Inflammatory macrophage treated with lipopolysaccharide for 1 hour (primary cell): ENCODE results near the gene YEATS4.

Experiments used
- DNase-seq, 2 donors: peaks; one replicate each; pipeline ENCODE4 v3.0.0-alpha.2; 2020 to 2022

YEATS4 gene

DNA sequence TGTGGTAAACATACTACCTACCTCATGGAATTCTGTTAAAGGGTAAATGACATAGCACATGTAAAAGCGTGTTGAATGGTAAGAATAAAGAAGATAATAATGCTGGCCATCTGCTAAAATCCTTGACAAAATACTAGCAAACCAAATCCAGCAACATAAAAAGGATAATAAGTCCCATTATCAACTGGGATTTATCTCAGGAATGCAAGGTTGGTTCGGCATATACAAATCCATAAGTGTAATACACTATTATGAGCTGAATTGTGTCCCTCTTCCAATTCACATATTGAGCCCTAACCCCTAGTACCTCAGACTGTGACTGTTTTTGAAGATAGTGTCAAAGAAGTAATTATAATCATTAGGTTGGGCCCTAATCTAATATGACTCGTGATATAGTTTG, 37.4 kb downstream of the YEATS4 start:
- no peak for DNase-seq

- no peak for DNase-seq
Observed at GRCh38 chr12:69397978-69398377, 38.4 kb downstream of the YEATS4 start.

DNA sequence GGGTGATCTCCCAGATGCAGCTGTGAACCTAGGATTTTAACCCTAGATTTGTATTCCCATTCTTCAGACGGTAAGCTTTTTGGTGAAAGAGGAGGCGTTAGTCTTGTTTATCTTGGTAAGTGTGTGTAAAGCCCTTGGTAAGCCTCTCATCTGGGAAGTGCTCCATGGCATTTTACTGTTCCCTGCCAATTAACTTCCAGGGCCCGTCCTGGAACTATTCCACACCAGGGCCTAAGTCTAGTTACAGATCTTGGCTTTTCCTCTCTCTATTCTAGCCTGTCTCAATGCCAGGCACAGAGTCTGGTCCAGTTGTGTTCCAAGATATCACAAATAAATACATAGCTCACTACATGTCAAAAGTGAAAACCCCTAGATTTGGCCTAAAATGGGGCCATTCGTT, 42.4 kb downstream of the YEATS4 start:
- no peak for DNase-seq

- DNase-seq: no peak
Observed at GRCh38 chr12:69404851-69405565, 45.5 kb downstream of the YEATS4 start.

DNA sequence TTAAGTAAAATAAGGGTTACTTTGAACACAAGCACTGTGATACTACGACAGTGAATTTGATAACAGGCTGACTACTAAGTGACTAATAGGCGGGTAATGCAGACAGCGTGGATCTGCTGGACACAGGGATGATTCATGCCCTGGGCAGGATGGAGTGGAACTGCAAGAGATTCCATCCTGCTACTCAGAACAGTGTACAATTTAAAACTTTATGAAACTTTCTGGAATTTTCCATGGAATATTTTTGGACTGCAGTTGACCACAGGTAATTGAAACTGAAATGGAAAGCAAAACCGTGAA, 46.0 kb downstream of the YEATS4 start:
- DNase-seq: no peak

DNA sequence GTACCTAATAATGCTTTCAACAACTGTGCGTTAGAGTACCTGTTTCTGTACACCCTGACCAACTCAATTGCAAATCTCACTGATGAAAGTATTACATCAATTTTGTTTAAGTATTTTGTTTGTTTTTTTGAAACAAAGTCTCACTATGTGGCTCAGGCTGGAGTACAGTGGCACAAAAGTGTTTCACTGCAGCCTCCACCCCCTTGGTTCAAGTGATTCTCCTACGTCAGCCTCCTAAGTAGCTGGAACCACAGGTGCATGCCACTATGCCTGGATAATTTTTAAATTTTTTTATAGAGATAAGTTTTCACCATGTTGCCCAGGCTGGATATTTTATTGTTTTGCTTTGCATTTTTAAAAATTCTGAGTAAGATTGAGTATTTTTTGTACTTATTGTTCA, 46.7 kb downstream of the YEATS4 start:
- DNase-seq: no peak

DNA sequence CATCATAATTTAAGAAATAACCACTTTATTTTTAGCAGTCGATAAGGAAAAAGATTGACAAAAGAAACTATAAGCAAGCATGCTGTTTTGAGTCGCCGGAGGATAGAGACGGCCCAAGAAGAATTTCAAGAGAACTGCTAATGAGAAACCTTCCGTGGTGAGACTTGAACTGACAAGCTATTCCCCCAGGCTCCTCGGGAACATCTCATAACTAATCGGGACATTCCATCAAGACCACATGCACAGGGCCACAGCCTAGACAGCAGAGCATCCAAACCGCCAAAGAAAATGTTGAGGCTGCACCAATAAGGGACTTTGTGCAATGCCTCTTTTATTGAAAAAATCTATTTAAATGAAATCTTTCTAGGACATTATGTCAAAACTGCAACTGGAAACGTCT, 51.0 kb downstream of the YEATS4 start:
- DNase-seq: no peak

- no peak for DNase-seq
Observed at GRCh38 chr12:69412655-69413054, 53.1 kb downstream of the YEATS4 start.

- DNase-seq: peak; percentile 2 to 14
Observed at GRCh38 chr12:69415471-69416275, 56.1 kb downstream of the YEATS4 start.

DNA sequence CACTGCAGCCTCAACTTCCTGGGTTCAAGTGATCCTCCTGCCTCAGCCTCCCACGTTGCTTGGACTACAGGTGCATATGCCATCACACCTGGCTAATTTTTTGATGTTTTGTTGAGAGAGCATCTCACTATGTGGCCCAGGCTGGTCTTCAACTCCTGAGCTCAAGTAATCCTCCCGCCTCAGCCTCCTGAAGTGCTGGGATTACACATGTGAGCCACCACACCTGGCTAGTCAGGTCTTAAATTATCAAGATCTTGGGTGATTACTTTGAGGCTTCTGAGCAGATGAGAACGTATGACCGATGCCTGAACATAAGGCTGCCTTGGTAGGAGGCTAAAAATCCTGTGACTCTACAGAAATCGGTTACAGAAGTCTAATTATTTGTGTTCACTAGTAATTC, 57.7 kb downstream of the YEATS4 start:
- DNase-seq: no peak

- DNase-seq: no peak
Observed at GRCh38 chr12:69417741-69418167, 58.2 kb downstream of the YEATS4 start.

DNA sequence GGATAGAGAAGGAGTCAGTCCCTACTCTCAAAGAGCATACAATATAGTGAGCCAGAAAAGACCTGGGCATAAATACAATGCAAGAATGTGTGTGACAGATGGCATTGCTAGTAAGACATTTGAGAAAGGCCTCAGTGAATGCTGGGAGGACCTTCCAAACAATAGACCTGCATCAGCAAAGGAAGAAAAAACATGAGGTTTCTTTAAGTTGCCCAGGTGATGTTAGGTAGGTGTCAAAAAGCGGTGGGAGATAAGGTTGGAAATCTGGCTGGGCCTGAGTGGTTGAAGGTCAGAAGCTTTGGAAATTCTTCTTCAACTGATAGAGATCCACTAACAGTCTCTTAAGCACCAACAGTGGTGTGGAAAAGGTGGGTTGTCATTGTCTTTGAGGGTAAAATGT, 60.2 kb downstream of the YEATS4 start:
- no peak for DNase-seq

DNA sequence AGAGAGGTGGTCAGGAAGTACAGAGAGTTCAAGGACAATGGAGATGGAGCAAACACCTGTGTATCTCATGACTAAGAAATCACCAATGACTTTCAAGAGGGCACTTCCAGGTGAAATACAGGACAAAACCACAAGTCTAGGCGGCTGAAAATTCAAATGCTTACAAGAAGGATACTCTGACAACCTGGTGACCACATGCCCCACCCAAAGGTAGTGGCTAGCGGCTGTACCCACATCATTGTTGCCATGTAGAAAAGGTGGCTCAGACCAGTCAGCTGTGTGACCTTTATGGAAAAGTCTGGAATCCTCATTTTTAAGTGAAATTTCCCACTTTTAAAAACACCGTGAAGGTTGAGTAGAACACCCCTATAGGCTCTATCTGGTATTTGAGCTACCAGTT, 62.0 kb downstream of the YEATS4 start:
- DNase-seq: no peak

GRCh38 chr12:69423037-69423905, 63.7 kb downstream of the YEATS4 start:
- DNase-seq: no peak

DNA sequence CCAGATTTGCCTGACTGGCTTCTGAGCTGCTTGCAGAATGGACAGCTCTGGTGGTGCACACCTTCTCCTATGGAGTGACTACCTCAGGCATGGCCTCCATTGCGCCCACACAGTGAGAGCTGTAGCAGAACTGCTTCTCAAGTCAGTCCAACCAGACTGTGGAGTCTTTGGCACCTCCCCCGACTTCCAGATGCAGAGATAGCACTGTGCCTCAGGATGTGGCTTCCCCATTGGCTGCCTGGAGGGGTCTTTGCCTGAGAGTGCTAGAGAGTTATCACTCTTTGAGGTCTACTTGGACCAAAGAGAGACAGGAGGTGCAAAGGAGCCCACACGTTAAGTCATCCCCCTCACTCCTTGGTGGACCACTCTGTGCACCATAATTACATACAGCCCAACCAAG, 65.9 kb downstream of the YEATS4 start:
- DNase-seq: no peak

DNA sequence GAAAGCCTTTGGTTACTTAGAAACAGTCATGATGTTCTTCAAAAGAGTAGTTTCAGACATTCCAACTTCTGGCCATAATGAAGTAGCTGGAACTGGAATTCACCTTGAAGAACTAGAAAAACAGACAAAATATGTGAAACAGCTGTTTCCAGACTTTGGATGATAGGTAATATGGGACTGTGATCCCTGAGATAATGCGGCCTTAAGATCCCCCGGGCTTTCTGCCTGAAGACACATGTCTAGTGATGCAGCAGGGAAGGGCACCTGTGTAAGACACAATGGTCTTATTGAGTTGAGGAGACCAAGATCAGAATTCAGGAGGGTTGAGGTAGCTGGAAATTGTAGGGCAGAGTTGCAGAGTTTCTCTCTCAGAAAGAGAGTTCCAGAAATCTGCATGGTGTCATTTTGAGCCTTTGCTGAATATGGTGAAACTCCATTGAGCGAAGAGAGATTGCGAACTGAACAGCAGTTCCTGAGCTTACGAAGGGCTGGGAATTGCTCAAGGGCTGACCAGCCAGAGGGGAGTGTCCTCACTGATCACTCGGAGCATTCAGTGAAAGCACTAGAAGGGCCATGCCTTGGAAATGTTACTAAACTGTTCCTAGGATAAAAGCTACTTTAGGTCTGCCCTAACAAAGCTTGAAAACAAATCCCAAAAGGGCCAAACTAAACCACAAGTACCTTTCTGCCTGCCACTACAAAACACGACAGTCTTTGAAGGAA, 69.0 kb downstream of the YEATS4 start:
- DNase-seq: no peak

DNA sequence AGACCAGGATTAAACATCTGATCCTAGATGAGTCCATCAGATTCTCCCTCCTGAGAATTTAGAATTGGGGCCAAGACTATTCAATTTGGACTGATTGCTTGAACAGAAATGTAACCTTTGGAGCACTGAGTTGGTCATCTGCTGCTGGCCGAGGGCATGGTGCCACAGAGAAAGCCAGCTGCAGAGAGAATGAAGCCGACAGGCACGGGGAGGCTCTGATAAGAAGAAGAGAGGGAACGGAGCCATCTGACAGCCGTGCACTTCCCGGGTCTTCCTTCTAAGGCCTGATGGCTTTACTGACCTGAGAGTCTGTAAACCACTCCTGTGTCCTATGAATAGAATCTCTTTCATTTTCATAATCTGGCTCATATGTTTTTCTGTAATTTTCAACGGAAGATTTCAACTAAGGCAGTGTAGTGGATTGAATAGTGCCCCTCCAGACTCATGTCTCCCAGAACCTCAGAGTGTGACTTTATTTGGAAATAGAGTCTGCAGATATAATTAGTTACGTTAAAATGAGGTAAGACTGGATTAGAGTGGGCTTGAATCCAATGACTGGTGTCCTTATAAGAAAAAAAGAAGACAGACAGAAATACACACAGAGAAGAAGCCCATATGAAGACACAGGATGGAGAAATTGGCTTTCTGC, 71.5 kb downstream of the YEATS4 start:
- DNase-seq: no peak

DNA sequence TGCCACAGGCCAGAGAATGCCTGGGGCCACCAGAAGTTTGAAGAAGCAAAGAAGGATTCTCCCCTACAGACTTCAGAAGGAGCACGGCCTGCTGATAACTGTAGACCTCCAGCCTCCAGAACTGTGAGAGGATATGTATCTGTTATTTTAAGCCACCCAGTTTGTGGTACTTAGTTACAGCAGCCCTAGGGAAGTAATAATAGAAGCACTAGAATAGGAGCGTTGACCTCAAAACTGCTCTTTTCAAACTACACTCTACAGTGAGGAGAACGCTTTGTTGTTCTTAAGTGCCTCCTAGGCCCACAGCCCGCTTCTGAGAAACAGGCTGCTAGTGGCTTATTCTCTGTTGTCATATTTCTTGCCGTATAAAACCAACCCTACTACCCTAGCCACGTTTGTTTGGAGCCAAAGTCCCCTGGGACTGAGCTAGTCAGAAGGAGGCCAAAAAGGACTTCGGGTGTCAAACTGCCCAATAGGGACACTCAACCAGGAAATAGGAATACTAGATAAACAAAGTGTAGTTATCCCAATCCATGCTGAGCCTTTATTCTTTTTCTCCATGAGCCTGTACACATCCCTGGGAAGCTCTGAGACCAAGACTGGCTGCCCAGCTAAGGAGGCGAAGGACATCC, 72.2 kb downstream of the YEATS4 start:
- DNase-seq: no peak

GRCh38 chr12:69433653-69434052, 74.1 kb downstream of the YEATS4 start:
- no peak for DNase-seq

- no peak for DNase-seq
Observed at GRCh38 chr12:69435644-69436043, 76.1 kb downstream of the YEATS4 start.

DNA sequence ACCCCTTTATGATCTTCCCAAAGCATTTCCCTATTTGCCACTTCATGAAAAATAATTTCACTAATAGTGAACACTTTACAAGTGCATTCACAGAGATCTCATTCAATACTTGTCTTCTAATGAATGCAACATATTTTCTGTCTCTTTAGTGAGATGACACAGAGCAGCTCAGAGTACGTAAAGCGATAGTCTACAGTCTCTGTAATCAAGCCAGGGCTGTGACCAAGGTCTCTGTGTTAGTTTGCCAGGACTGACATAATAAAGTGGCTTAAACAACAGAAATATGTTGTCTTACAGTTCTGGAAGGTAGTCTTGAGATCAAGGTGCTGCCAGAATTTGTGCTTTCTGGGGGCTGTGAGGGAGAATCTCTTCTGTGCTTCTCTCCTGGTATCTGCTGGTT, 77.5 kb downstream of the YEATS4 start:
- DNase-seq: no peak

GRCh38 chr12:69438539-69438938, 79.0 kb downstream of the YEATS4 start:
- no peak for DNase-seq
